SU-DHL-6 (cell line): ENCODE results near the gene ASB2.

Experiments used
- H2AFZ ChIP-seq: fragments of 200-600 bp; sonication (generic); 2 replicates; pipeline ENCODE4 v1.6.1; 2014; ENCODE audit warnings: low read depth, mild to moderate bottlenecking, moderate library complexity, mixed read lengths, antibody characterized with exemption, low read length; ENCODE audit not compliant: severe bottlenecking
- H3F3A ChIP-seq: fragments of 200-600 bp; shearing (Covaris generic); 2 replicates; pipeline ENCODE4 v1.6.0; 2016; ENCODE audit warnings: antibody characterized with exemption, mild to moderate bottlenecking; ENCODE audit not compliant: insufficient read depth
- H3K27ac ChIP-seq: fragments of 200-600 bp; sonication (generic); 2 replicates; pipeline ENCODE4 v1.5.1; 2016; ENCODE audit warnings: low read depth, mild to moderate bottlenecking, low read length, moderate library complexity, mixed read lengths
- H3K27me3 ChIP-seq: fragments of 200-600 bp; sonication (generic), shearing (Covaris generic); 2 replicates; pipeline ENCODE4 v1.6.0; 2014; ENCODE audit warnings: mild to moderate bottlenecking, low read length
- H3K36me3 ChIP-seq: fragments of 200-600 bp; sonication (generic); 2 replicates; pipeline ENCODE4 v1.6.1; 2014; ENCODE audit warnings: mild to moderate bottlenecking, low read length, mixed read lengths
- H3K4me2 ChIP-seq: fragments of 300-600, 200-600 bp; shearing (Covaris generic), sonication (generic); 2 replicates; pipeline ENCODE4 v1.6.0; 2014; ENCODE audit warnings: low read length, low read depth, mild to moderate bottlenecking; ENCODE audit not compliant: poor library complexity, severe bottlenecking
- H3K4me3 ChIP-seq: fragments of 200-600 bp; sonication (generic); 2 replicates; pipeline ENCODE4 v1.5.1; 2014; ENCODE audit warnings: antibody characterized with exemption, low read length, mild to moderate bottlenecking, mixed read lengths; ENCODE audit not compliant: insufficient read depth, poor library complexity, severe bottlenecking
- H3K79me2 ChIP-seq: fragments of 200-600 bp; sonication (generic); 2 replicates; pipeline ENCODE4 v1.6.1; 2014; ENCODE audit warnings: mild to moderate bottlenecking, low read length, moderate library complexity; ENCODE audit not compliant: insufficient read depth
- H3K9ac ChIP-seq: fragments of 200-600 bp; sonication (generic); 2 replicates; pipeline ENCODE4 v1.7.0; 2014; ENCODE audit warnings: mild to moderate bottlenecking, low read length
- H3K9me2 ChIP-seq: fragments of 200-600 bp; sonication (generic); replicated peaks from 2 replicates; pipeline ENCODE4 v1.6.1; 2014; ENCODE audit warnings: low read length; ENCODE audit not compliant: insufficient read depth
- H3K9me3 ChIP-seq: fragments of 200-600 bp; sonication (generic); 2 replicates; pipeline ENCODE4 v1.6.1; 2014; ENCODE audit warnings: low read length, mixed read lengths; ENCODE audit not compliant: insufficient read depth
- H4K20me1 ChIP-seq: fragments of 200-600 bp; sonication (generic); 2 replicates; pipeline ENCODE4 v1.6.1; 2014; ENCODE audit warnings: low read depth, mild to moderate bottlenecking, antibody characterized with exemption, low read length, moderate library complexity, mixed read lengths
- EZH2phosphoT487 ChIP-seq: fragments of 200-600 bp; sonication (generic), shearing (Covaris generic); conservative IDR thresholded peaks from 2 replicates; pipeline ENCODE4 v1.6.1; 2018; ENCODE audit warnings: mild to moderate bottlenecking, antibody characterized with exemption, low read length, moderate library complexity, mixed read lengths
- TF ChIP-seq, protein P1 (sequence below): fragments of 200-600 bp; sonication (generic); IDR thresholded peaks from one replicate; pipeline ENCODE4 v1.5.1; 2017; ENCODE audit warnings: antibody characterized with exemption, mild to moderate bottlenecking, low read length, moderate library complexity; ENCODE audit not compliant: insufficient read depth, poor library complexity, severe bottlenecking

ASB2 gene

DNA sequence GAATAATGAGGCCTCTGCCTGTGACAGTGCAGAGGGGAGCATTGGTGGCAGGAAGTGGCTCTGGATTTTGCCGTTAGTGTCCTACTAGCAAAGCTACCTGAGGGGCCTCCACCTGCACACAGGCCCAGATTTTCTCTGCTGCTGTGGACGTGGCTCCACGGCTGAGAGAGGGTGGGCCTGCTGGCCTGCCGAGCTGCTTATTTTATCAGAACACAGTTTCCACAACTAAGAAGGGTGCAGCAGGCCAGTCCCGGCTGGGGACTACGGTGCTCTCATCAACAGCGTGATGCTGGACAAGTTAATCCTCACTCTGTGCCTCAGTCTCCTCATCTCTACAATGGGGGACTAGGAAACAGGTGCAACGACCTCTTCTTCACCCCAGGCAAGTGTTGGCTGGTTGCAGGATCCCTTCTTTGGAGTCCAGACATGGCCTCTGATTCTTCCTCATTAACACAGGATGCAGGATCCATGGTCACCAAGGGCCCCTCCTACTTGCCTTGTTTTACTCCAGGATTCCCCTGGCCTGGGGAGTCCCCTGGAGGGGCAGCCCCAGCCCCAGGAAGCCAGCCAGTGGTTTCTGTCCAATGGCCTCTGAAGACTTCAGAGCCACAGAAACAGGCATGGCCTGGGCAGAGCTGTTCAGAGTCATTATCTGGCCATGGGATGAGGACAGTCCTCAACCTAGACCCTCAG lies 45.9 kb downstream of the ASB2 start:
- H3K4me3 ChIP-seq: no peak overlapping the region
- H3F3A ChIP-seq: no peaks in the 10 kb centered on the region
- no peaks in the 10 kb centered on the region for H3K9me3 ChIP-seq
- H2AFZ ChIP-seq: no peak overlapping the region
- H4K20me1 ChIP-seq: no peaks in the 10 kb centered on the region
- no peaks in the 10 kb centered on the region for H3K9me2 ChIP-seq
- no peak overlapping the region for H3K27ac ChIP-seq
- TF ChIP-seq EZH2phosphoT487: no peak
- TF ChIP-seq, protein P1, sequence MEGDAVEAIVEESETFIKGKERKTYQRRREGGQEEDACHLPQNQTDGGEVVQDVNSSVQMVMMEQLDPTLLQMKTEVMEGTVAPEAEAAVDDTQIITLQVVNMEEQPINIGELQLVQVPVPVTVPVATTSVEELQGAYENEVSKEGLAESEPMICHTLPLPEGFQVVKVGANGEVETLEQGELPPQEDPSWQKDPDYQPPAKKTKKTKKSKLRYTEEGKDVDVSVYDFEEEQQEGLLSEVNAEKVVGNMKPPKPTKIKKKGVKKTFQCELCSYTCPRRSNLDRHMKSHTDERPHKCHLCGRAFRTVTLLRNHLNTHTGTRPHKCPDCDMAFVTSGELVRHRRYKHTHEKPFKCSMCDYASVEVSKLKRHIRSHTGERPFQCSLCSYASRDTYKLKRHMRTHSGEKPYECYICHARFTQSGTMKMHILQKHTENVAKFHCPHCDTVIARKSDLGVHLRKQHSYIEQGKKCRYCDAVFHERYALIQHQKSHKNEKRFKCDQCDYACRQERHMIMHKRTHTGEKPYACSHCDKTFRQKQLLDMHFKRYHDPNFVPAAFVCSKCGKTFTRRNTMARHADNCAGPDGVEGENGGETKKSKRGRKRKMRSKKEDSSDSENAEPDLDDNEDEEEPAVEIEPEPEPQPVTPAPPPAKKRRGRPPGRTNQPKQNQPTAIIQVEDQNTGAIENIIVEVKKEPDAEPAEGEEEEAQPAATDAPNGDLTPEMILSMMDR: no peak
- H3K27me3 ChIP-seq: no peaks in the 10 kb centered on the region
- no peaks in the 10 kb centered on the region for H3K36me3 ChIP-seq
- no peaks in the 10 kb centered on the region for H3K79me2 ChIP-seq
- H3K9ac ChIP-seq: no peak overlapping the region
- H3K4me2 ChIP-seq: no peak overlapping the region

DNA sequence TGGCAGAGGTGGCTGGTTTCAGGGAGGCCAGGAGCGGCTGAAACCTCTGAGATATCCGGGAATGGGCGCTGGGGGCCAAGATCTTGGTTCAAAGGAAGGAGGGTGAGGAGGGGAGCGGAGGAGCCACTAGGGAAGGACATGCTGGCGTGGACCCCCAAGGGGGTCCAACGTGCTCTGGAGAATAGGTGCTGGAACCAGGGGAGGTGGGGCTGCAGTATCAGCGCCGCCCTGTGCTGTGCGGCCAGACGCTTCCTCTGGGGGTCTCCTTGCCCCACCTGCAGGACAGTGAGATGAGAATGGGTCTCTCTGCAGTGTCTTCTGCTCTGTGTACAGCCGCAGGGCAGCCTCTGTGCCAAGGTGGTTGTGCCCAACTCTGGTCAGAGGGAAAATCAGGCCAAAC lies 46.7 kb downstream of the ASB2 start:
- no peak overlapping the region for H3K4me3 ChIP-seq
- no peak overlapping the region for H3K27ac ChIP-seq
- no peaks in the 10 kb centered on the region for H3K36me3 ChIP-seq
- no peaks in the 10 kb centered on the region for H3K9me3 ChIP-seq
- no peak for TF ChIP-seq EZH2phosphoT487
- TF ChIP-seq, protein P1: no peak
- no peaks in the 10 kb centered on the region for H3K9me2 ChIP-seq
- H3K4me2 ChIP-seq: no peak overlapping the region
- no peaks in the 10 kb centered on the region for H4K20me1 ChIP-seq
- H3K27me3 ChIP-seq: no peaks in the 10 kb centered on the region
- H3K9ac ChIP-seq: no peak overlapping the region
- no peak overlapping the region for H2AFZ ChIP-seq
- no peaks in the 10 kb centered on the region for H3K79me2 ChIP-seq
- no peaks in the 10 kb centered on the region for H3F3A ChIP-seq

DNA sequence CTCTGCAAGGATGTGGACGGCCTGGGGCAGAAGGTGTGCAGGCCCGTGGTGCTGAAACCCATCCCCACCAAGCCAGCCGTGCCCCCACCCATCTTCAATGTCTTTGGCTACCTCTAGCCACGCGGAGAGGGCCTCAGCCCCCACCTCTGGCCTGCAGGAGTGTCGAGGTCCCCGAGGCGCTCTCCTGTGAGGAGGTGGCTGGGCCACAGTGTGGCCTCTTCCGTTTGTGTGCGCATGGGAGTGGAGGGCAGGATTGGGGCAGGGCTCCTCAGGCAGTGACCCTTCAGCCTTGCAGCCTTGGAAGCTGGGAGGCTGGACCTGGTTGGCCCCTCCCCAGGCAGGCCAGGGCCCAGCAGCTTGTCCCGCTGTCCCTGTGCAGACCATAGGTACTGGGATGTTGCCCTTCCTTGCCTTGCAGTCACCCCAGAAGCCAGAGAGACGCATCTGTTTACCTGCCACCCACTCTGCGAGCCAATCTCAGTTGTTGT lies 47.3 kb downstream of the ASB2 start:
- no peaks in the 10 kb centered on the region for H4K20me1 ChIP-seq
- no peaks in the 10 kb centered on the region for H3F3A ChIP-seq
- no peaks in the 10 kb centered on the region for H3K9me2 ChIP-seq
- no peak for TF ChIP-seq EZH2phosphoT487
- TF ChIP-seq, protein P1: no peak
- no peaks in the 10 kb centered on the region for H3K36me3 ChIP-seq
- H3K4me3 ChIP-seq: no peak overlapping the region
- H3K9me3 ChIP-seq: no peaks in the 10 kb centered on the region
- H3K4me2 ChIP-seq: no peak overlapping the region
- H3K27me3 ChIP-seq: no peaks in the 10 kb centered on the region
- no peak overlapping the region for H3K27ac ChIP-seq
- no peaks in the 10 kb centered on the region for H3K79me2 ChIP-seq
- H2AFZ ChIP-seq: no peak overlapping the region
- no peak overlapping the region for H3K9ac ChIP-seq
